ENCODE measurements around the gene KCNAB1. TPM values are rescaled to one million over a fixed set of nuclear protein-coding genes. Genes with fewer than 3 reads are reported as not detected.

Gene KCNAB1
- total RNA-seq, 1 donor from 2014 or later, result 2.4 TPM

GRCh38 chr3:156330415-156330814 is 210.0 kb downstream of the KCNAB1 start:
- no peak overlapping the region for H3K27ac ChIP-seq (replicated peaks)
- DNase-seq, result no peak
- intact Hi-C loops (cut with micrococcal nuclease), result no loop called here
- no peaks in the 10 kb centered on the region for H3K27me3 ChIP-seq (ENCODE audit: low read depth)
- no peaks in the 10 kb centered on the region for H3K36me3 ChIP-seq
- no peak overlapping the region for H3K4me3 ChIP-seq
- H3K9me3 ChIP-seq (replicated peaks), result no peaks in the 10 kb centered on the region
- TF ChIP-seq CTCF (IDR thresholded peaks at IDR 0.05; ENCODE audit: borderline replicate concordance), result no peak
- H3K4me1 ChIP-seq, result no peaks in the 10 kb centered on the region

DNA sequence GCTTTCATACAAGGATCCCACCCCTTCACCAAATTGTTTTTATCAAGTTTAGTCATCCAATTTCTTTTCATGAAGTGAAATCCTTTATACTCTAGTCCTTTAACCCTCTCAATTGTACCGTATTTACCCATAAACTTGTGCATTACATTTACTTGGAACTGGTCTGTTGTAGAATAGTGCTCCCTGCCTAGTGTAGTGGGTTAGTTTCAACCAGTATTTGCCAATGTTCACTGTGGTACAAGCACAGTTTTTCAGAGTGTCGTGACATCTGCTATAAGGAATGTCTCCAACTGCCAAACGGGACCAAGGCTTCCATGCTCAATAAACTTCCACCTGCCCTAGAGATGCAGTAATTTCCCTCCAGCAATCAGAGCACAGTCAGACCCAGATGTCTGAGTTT is 211.9 kb downstream of the KCNAB1 start:
- Histone ChIP-seq H3K36me3 (no peaks in the 10 kb centered on the region), H3K4me1 (peaks cover 5% of the 10 kb centered on the region), H3K27ac (replicated peaks) (no peak overlapping the region), H3K9me3 (replicated peaks) (no peaks in the 10 kb centered on the region), H3K4me3 (no peak overlapping the region), H3K27me3 (ENCODE audit: low read depth) (no peaks in the 10 kb centered on the region)
- no peak for TF ChIP-seq CTCF (IDR thresholded peaks at IDR 0.05; ENCODE audit: borderline replicate concordance)
- DNase-seq, result no peak
- intact Hi-C loops (cut with micrococcal nuclease), result no loop called here

DNA sequence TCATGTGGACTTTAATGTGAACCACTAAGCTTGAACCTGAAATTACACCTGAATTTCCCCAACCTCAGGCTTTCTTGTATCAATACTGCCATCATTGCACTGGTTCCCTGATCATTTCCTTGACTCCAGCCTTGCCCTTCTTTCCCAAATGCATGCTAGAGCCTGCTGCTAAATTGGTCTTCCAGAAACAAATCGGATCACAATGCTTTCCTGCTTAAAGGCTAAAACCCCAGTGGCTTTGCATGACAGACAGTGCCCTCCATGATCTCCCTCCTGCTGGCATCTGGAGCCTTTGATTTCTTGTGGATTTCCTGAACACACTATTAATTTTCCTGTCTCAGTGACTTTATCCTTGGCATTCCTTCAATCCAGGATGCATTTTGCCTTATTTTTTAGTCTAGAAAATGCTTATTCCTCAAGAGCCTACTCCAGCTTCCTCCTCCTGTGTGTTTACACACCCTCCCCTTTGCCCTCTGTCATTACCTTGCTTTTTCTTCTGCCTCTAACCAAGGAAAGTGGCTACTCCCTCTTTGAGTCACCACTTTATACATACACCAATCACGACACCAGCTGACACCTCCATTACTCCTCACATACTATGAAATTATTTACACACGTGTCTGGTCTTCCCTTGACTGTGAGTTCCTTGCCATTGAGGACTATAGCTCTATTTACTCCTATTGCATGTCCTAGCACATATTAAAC is 214.6 kb downstream of the KCNAB1 start:
- Histone ChIP-seq H3K4me3 (no peak overlapping the region), H3K36me3 (no peaks in the 10 kb centered on the region), H3K27me3 (ENCODE audit: low read depth) (no peaks in the 10 kb centered on the region), H3K27ac (replicated peaks) (no peak overlapping the region), H3K4me1 (peaks cover 7% of the 10 kb centered on the region), H3K9me3 (replicated peaks) (no peaks in the 10 kb centered on the region)
- intact Hi-C loops (cut with micrococcal nuclease), result no loop called here
- DNase-seq, result no peak
- no peak for TF ChIP-seq CTCF (IDR thresholded peaks at IDR 0.05; ENCODE audit: borderline replicate concordance)

DNA sequence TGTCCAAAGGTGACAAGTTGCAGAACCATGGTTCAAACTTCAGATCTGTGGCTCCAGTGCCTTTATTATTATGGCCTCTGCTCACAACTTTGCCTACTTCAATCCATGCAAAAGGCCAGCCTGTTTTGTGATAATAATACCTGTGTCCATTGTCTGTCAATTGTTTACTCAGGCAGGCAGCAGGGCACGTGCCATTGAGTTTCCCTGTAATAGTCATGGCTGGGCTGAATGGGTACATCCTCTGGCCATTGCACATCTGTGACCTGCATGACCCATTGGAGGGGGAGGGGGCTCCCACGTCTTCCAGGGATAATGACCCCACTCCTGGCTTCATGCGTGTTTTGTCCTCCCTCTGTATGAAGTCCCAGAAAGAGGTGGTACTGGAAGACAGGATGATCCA is 219.1 kb downstream of the KCNAB1 start:
- TF ChIP-seq CTCF (IDR thresholded peaks at IDR 0.05; ENCODE audit: borderline replicate concordance), result no peak
- no peak for DNase-seq
- Histone ChIP-seq H3K36me3 (no peaks in the 10 kb centered on the region), H3K27ac (replicated peaks) (no peak overlapping the region), H3K4me1 (peaks cover 7% of the 10 kb centered on the region), H3K4me3 (no peak overlapping the region), H3K27me3 (ENCODE audit: low read depth) (no peaks in the 10 kb centered on the region), H3K9me3 (replicated peaks) (no peaks in the 10 kb centered on the region)
- intact Hi-C loops (cut with micrococcal nuclease), result no loop called here

DNA sequence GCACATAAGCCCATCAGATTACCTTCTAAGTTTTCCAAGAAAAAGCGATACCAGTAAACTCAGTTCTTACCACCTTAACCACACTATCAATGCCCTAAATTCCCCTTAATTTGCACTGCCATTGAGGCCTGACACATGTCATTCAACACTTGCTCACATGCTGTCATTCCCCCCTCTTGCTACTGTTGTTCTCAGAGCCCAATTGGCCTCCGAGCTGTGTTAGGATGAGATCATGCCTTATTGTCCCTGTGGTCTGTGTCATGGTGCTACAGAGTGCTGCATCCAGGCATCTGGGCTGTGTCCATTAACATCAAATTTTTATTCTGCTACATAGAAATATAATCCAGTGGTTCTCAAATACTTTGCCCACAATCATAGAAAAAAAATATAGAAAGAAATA is 221.0 kb downstream of the KCNAB1 start:
- DNase-seq, result no peak

More for the DNA sequence above, 221.0 kb downstream of the KCNAB1 start:
- TF ChIP-seq CTCF (IDR thresholded peaks at IDR 0.05; ENCODE audit: borderline replicate concordance), result no peak
- H3K4me3 ChIP-seq, result no peak overlapping the region
- H3K27me3 ChIP-seq (ENCODE audit: low read depth), result no peaks in the 10 kb centered on the region
- H3K9me3 ChIP-seq (replicated peaks), result no peaks in the 10 kb centered on the region
- H3K4me1 ChIP-seq, result peaks cover 7% of the 10 kb centered on the region
- H3K36me3 ChIP-seq, result no peaks in the 10 kb centered on the region
- H3K27ac ChIP-seq (replicated peaks), result no peak overlapping the region
- intact Hi-C loops (cut with micrococcal nuclease), result no loop called here
